ENCODE measurements around the gene PTGR3.

- TF ChIP-seq CTCF (conservative IDR thresholded peaks at IDR 0.05; ENCODE audit: low read length) (no peak), EZH2phosphoT487 (IDR thresholded peaks at IDR 0.05; ENCODE audit: borderline replicate concordance, low read depth, low read length) (no peak)
Measured at GRCh38 chr18:75164479-75164878, 44.5 kb downstream of the PTGR3 start.

All from OCI-LY7 (cell line).